Omental fat pad (tissue), 4 donors: ENCODE results near the gene HYI. TPM values are rescaled to one million over a fixed set of nuclear protein-coding genes. Genes with fewer than 3 reads are reported as not detected.

ENCODE experiments used
- ATAC-seq: fragments of 150-250 bp; one replicate; pipeline ENCODE4 v1.9.1; 2016; ENCODE audit warnings: mild to moderate bottlenecking, moderate library complexity; ENCODE audit not compliant: low FRiP score
- DNase-seq: peaks from one replicate; pipeline ENCODE4 v3.0.0-alpha.2; 2019; ENCODE audit warnings: low spot score
- total RNA-seq, 4 donors: library from RNA; depleted of rRNA; stranded (reverse); fragments of >200 nt; gene quantifications; one replicate each; pipeline ENCODE4 v1.1.0, GENCODE V29; 2016
- TF ChIP-seq, protein P1 (sequence below), 3 donors: fragments of 450-650 bp; IDR thresholded peaks; one replicate each; pipeline ENCODE4 v1.5.1; 2016 to 2017; ENCODE audit warnings: antibody characterized with exemption in 3 of 3, mild to moderate bottlenecking in 3 of 3, moderate library complexity in 2 of 3

Gene HYI
- total RNA-seq, 4 donors from 2014 or later, result 39.5 to 59.0 (median 53.2) TPM

- TF ChIP-seq, protein P1, sequence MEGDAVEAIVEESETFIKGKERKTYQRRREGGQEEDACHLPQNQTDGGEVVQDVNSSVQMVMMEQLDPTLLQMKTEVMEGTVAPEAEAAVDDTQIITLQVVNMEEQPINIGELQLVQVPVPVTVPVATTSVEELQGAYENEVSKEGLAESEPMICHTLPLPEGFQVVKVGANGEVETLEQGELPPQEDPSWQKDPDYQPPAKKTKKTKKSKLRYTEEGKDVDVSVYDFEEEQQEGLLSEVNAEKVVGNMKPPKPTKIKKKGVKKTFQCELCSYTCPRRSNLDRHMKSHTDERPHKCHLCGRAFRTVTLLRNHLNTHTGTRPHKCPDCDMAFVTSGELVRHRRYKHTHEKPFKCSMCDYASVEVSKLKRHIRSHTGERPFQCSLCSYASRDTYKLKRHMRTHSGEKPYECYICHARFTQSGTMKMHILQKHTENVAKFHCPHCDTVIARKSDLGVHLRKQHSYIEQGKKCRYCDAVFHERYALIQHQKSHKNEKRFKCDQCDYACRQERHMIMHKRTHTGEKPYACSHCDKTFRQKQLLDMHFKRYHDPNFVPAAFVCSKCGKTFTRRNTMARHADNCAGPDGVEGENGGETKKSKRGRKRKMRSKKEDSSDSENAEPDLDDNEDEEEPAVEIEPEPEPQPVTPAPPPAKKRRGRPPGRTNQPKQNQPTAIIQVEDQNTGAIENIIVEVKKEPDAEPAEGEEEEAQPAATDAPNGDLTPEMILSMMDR (IDR thresholded peaks at IDR 0.05), result no peak
- no peak for ATAC-seq
- no peak for DNase-seq
These were observed 19.5 kb downstream of the HYI start for GRCh38 chr1:43434256-43434655.

DNA sequence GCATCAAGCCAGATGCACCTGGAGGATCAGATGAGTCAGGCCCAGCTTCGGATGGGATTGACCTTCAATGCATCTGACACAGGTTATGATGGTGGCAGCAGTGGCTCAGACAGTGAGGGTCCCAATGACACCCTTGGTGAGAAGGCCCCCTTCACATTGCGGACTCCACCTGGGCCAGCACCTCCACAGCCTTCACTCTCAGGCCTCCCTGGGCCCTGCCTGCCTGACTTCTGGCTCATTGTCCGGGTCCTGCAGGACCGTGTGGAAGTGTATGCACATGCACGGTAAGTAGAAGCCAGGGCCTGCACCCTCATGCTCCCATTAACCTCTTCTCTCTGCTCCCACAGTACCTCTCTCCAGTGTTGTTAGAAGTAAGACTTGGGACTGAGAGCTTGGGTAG is 20.8 kb downstream of the HYI start:
- no peak for DNase-seq
- no peak for ATAC-seq

GRCh38 chr1:43432171-43432860 is 21.4 kb downstream of the HYI start:
- no peak for ATAC-seq
- no peak for DNase-seq
- TF ChIP-seq, protein P1 (IDR thresholded peaks at IDR 0.05), result no peak

More for the DNA sequence above, 20.8 kb downstream of the HYI start:
- TF ChIP-seq, protein P1 (IDR thresholded peaks at IDR 0.05), result no peak

GRCh38 chr1:43431676-43432075 is 22.1 kb downstream of the HYI start:
- no peak for ATAC-seq
- no peak for DNase-seq
- TF ChIP-seq, protein P1 (IDR thresholded peaks at IDR 0.05), result no peak

- ATAC-seq, result no peak
- TF ChIP-seq, protein P1 (IDR thresholded peaks at IDR 0.05), result no peak
- DNase-seq, result no peak
These were observed 22.9 kb downstream of the HYI start for GRCh38 chr1:43430831-43431230.

GRCh38 chr1:43427941-43428340 is 25.8 kb downstream of the HYI start:
- TF ChIP-seq, protein P1 (IDR thresholded peaks at IDR 0.05), result no peak
- no peak for ATAC-seq
- DNase-seq, result no peak

GRCh38 chr1:43427524-43427923 is 26.2 kb downstream of the HYI start:
- TF ChIP-seq, protein P1 (IDR thresholded peaks at IDR 0.05), result no peak
- ATAC-seq, result no peak
- no peak for DNase-seq
